BLaER1 (cell line): ENCODE measurements around the gene BCL11A.

ENCODE experiments used
- H3K27ac ChIP-seq: shearing (Covaris generic); formaldehyde crosslinking; 2 replicates; pipeline ENCODE4 v1.8.1; 2022
- H3K27me3 ChIP-seq: shearing (Covaris generic); formaldehyde crosslinking; 2 replicates; pipeline ENCODE4 v1.8.1; 2022
- H3K36me3 ChIP-seq: shearing (Covaris generic); formaldehyde crosslinking; 2 replicates; pipeline ENCODE4 v1.8.1; 2022
- H3K4me1 ChIP-seq: shearing (Covaris generic); formaldehyde crosslinking; 2 replicates; pipeline ENCODE4 v1.8.1; 2022
- H3K4me2 ChIP-seq: shearing (Covaris generic); formaldehyde crosslinking; 2 replicates; pipeline ENCODE4 v1.8.1; 2022
- H3K4me3 ChIP-seq: shearing (Covaris generic); formaldehyde crosslinking; 2 replicates; pipeline ENCODE4 v1.8.1; 2022
- H3K9ac ChIP-seq: shearing (Covaris generic); formaldehyde crosslinking; 2 replicates; pipeline ENCODE4 v1.8.1; 2022
- H3K9me3 ChIP-seq: shearing (Covaris generic); formaldehyde crosslinking; 2 replicates; pipeline ENCODE4 v1.8.1; 2022
- H4K20me1 ChIP-seq: shearing (Covaris generic); formaldehyde crosslinking; 2 replicates; pipeline ENCODE4 v1.8.1; 2022
- Cebpa-rat ChIP-seq: shearing (Covaris generic); IDR thresholded peaks from 2 replicates; pipeline ENCODE4 v1.8.1; 2022

Gene BCL11A

GRCh38 chr2:60500861-60501260 lies 52.6 kb downstream of the BCL11A start:
- Histone ChIP-seq H3K27me3 (no peaks in the 10 kb centered on the region), H3K9ac (no peak overlapping the region), H3K4me2 (peak overlapping the region; percentile 57; the same call in 1 of the 2 replicates), H3K36me3 (peaks cover 99% of the 10 kb centered on the region), H3K4me3 (no peak overlapping the region), H4K20me1 (peaks cover 99% of the 10 kb centered on the region), H3K4me1 (peaks cover 67% of the 10 kb centered on the region), H3K27ac (peak overlapping the region; percentile 15; the same call in 1 of the 2 replicates), H3K9me3 (no peaks in the 10 kb centered on the region)
- no peak for TF ChIP-seq Cebpa-rat

GRCh38 chr2:60499651-60500265 lies 53.7 kb downstream of the BCL11A start:
- Histone ChIP-seq H3K27me3 (no peaks in the 10 kb centered on the region), H3K36me3 (peaks cover 97% of the 10 kb centered on the region), H3K9ac (peak overlapping the region; percentile 17; the same call in 1 of the 2 replicates), H3K27ac (peak overlapping the region; percentile 59), H3K4me2 (peak overlapping the region; percentile 57), H3K4me3 (no peak overlapping the region), H3K4me1 (peaks cover 56% of the 10 kb centered on the region), H4K20me1 (peaks cover 99% of the 10 kb centered on the region), H3K9me3 (no peaks in the 10 kb centered on the region)
- no peak for TF ChIP-seq Cebpa-rat

GRCh38 chr2:60498816-60499429 lies 54.5 kb downstream of the BCL11A start:
- H3K4me1 ChIP-seq = peaks cover 52% of the 10 kb centered on the region
- TF ChIP-seq Cebpa-rat = no peak
- no peak overlapping the region for H3K9ac ChIP-seq
- H3K9me3 ChIP-seq = no peaks in the 10 kb centered on the region
- peak overlapping the region; percentile 57 for H3K4me2 ChIP-seq
- H3K36me3 ChIP-seq = peaks cover 97% of the 10 kb centered on the region
- no peaks in the 10 kb centered on the region for H3K27me3 ChIP-seq
- H4K20me1 ChIP-seq = peaks cover 99% of the 10 kb centered on the region
- H3K27ac ChIP-seq = peak overlapping the region; percentile 59; the same call in 1 of the 2 replicates
- no peak overlapping the region for H3K4me3 ChIP-seq

- no peak for TF ChIP-seq Cebpa-rat
- Histone ChIP-seq H3K27me3 (no peaks in the 10 kb centered on the region), H3K9ac (no peak overlapping the region), H4K20me1 (peaks cover 99% of the 10 kb centered on the region), H3K36me3 (peaks cover 97% of the 10 kb centered on the region), H3K4me1 (peaks cover 52% of the 10 kb centered on the region), H3K4me3 (no peak overlapping the region), H3K9me3 (no peaks in the 10 kb centered on the region), H3K4me2 (no peak overlapping the region; the same call in 1 of the 2 replicates), H3K27ac (peak overlapping the region; percentile 32; the same call in 1 of the 2 replicates)
These were observed 55.2 kb downstream of the BCL11A start for GRCh38 chr2:60498127-60498815.

- peaks cover 99% of the 10 kb centered on the region for H4K20me1 ChIP-seq
- H3K27me3 ChIP-seq = no peaks in the 10 kb centered on the region
- H3K4me1 ChIP-seq = peaks cover 48% of the 10 kb centered on the region
- TF ChIP-seq Cebpa-rat = no peak
- H3K9ac ChIP-seq = no peak overlapping the region
- H3K36me3 ChIP-seq = peaks cover 97% of the 10 kb centered on the region
- no peak overlapping the region for H3K4me2 ChIP-seq
- H3K9me3 ChIP-seq = no peaks in the 10 kb centered on the region
- peak overlapping the region; percentile 32; the same call in 1 of the 2 replicates for H3K27ac ChIP-seq
- H3K4me3 ChIP-seq = no peak overlapping the region
These were observed 56.0 kb downstream of the BCL11A start for GRCh38 chr2:60497500-60497899.

GRCh38 chr2:60496956-60497355 lies 56.5 kb downstream of the BCL11A start:
- no peaks in the 10 kb centered on the region for H3K27me3 ChIP-seq
- peaks cover 99% of the 10 kb centered on the region for H4K20me1 ChIP-seq
- TF ChIP-seq Cebpa-rat = no peak
- H3K9ac ChIP-seq = no peak overlapping the region
- no peaks in the 10 kb centered on the region for H3K9me3 ChIP-seq
- no peak overlapping the region for H3K27ac ChIP-seq
- no peak overlapping the region for H3K4me3 ChIP-seq
- H3K4me2 ChIP-seq = no peak overlapping the region
- peaks cover 97% of the 10 kb centered on the region for H3K36me3 ChIP-seq
- H3K4me1 ChIP-seq = peaks cover 53% of the 10 kb centered on the region

GRCh38 chr2:60496475-60496874 lies 57.0 kb downstream of the BCL11A start:
- no peak for TF ChIP-seq Cebpa-rat
- Histone ChIP-seq H3K4me2 (no peak overlapping the region), H3K4me1 (peaks cover 54% of the 10 kb centered on the region), H3K36me3 (peaks cover 97% of the 10 kb centered on the region), H4K20me1 (peaks cover 99% of the 10 kb centered on the region), H3K27me3 (no peaks in the 10 kb centered on the region), H3K9me3 (no peaks in the 10 kb centered on the region), H3K27ac (no peak overlapping the region), H3K9ac (no peak overlapping the region), H3K4me3 (no peak overlapping the region)

- Histone ChIP-seq H3K4me3 (no peak overlapping the region), H3K4me1 (peaks cover 51% of the 10 kb centered on the region), H3K4me2 (no peak overlapping the region), H3K27ac (no peak overlapping the region), H3K9me3 (no peaks in the 10 kb centered on the region), H3K27me3 (no peaks in the 10 kb centered on the region), H3K9ac (no peak overlapping the region), H3K36me3 (peaks cover 97% of the 10 kb centered on the region), H4K20me1 (peaks cover 99% of the 10 kb centered on the region)
- TF ChIP-seq Cebpa-rat = no peak
These were observed 58.3 kb downstream of the BCL11A start for GRCh38 chr2:60495041-60495625.

GRCh38 chr2:60493804-60494387 lies 59.6 kb downstream of the BCL11A start:
- no peak for TF ChIP-seq Cebpa-rat
- Histone ChIP-seq H3K4me2 (peak overlapping the region; percentile 13), H3K4me3 (no peak overlapping the region), H3K36me3 (peaks cover 97% of the 10 kb centered on the region), H3K27ac (no peak overlapping the region), H3K4me1 (peaks cover 48% of the 10 kb centered on the region), H4K20me1 (peaks cover 99% of the 10 kb centered on the region), H3K9ac (no peak overlapping the region), H3K27me3 (no peaks in the 10 kb centered on the region), H3K9me3 (no peaks in the 10 kb centered on the region)
